ENCODE results near the gene REV3L.

- TF ChIP-seq ZBTB21 (CRISPR knock-in tag; IDR thresholded peaks at IDR 0.05; ENCODE audit: borderline replicate concordance) (no peak), SMAD4 (CRISPR knock-in tag; IDR thresholded peaks at IDR 0.05) (no peak), NR1H2 (CRISPR knock-in tag; IDR thresholded peaks at IDR 0.05) (no peak), JUN (CRISPR knock-in tag; IDR thresholded peaks at IDR 0.05) (no peak), ELF4 (CRISPR knock-in tag; IDR thresholded peaks at IDR 0.05; ENCODE audit: low read depth) (no peak), CREB1 (CRISPR knock-in tag; IDR thresholded peaks at IDR 0.05) (no peak)
- TF ChIP-seq, protein P1, sequence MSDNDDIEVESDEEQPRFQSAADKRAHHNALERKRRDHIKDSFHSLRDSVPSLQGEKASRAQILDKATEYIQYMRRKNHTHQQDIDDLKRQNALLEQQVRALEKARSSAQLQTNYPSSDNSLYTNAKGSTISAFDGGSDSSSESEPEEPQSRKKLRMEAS (CRISPR knock-in tag; IDR thresholded peaks at IDR 0.05), result no peak
- TF ChIP-seq, protein P2, sequence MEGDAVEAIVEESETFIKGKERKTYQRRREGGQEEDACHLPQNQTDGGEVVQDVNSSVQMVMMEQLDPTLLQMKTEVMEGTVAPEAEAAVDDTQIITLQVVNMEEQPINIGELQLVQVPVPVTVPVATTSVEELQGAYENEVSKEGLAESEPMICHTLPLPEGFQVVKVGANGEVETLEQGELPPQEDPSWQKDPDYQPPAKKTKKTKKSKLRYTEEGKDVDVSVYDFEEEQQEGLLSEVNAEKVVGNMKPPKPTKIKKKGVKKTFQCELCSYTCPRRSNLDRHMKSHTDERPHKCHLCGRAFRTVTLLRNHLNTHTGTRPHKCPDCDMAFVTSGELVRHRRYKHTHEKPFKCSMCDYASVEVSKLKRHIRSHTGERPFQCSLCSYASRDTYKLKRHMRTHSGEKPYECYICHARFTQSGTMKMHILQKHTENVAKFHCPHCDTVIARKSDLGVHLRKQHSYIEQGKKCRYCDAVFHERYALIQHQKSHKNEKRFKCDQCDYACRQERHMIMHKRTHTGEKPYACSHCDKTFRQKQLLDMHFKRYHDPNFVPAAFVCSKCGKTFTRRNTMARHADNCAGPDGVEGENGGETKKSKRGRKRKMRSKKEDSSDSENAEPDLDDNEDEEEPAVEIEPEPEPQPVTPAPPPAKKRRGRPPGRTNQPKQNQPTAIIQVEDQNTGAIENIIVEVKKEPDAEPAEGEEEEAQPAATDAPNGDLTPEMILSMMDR (IDR thresholded peaks at IDR 0.05), result no peak
These were observed 128.1 kb downstream of the REV3L start for GRCh38 chr6:111354758-111355555.

Data from WTC11 (cell line).